ENCODE measurements around the gene PPP2R3A.

Gene PPP2R3A

DNA sequence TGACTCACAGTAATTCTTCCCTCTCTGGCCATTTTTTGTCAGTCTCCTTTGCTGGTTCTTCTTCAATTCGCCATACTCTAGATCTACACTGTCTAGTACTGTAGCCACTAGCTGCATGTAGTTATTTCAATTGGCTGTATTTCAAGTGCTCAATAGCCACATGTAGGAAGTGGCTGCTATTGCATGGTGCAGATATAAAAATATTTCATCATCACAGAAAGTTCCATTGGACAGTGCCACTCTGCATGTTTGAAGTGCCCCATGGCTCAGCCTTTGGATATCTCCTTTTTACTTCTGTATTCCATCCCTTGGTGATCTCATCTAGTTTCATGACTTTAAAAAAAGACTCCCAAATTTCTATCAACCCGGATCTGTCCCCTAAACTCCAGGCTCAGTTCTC is 22.1 kb downstream of the PPP2R3A start:
- 91 to 100% methylated on average over 2 of the region's 2 CpGs for WGBS, 2 experiments
- H3K27me3 ChIP-seq (ENCODE audit: control insufficient read depth, insufficient read depth, low read length, poor library complexity, severe bottlenecking), result no peaks in the 10 kb centered on the region
- H3K27ac ChIP-seq (ENCODE audit: insufficient read depth, low read depth, low read length, poor library complexity, severe bottlenecking), result no peak overlapping the region
- H3K4me3 ChIP-seq (ENCODE audit: insufficient read depth, low read depth, low read length), result no peak overlapping the region
- H3K36me3 ChIP-seq (ENCODE audit: control insufficient read depth, insufficient read depth, low read length), result no peaks in the 10 kb centered on the region
- H3K4me1 ChIP-seq (ENCODE audit: control insufficient read depth, insufficient read depth, low read length), result no peaks in the 10 kb centered on the region
- H3K9me3 ChIP-seq (ENCODE audit: control insufficient read depth, low read length), result no peaks in the 10 kb centered on the region

DNA sequence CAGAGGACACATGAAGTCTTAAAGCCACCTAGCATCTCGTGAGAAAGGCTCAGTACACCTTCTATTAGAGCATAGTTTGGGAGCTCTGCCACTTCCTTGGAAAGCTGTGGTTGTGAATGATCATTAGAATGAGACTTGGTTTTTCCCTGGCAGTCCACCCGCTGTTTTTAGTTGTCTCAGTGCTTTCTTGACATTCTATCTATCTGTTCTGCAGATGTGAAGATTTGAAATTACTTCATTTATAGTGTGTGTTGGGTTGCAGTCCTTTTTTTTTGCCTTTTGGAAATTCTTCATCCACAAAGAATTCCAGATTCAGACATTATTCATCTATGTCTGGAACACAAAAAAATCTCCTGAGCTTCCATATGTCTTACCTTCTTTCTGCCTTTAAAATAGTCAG is 23.7 kb downstream of the PPP2R3A start:
- no peaks in the 10 kb centered on the region for H3K27me3 ChIP-seq (ENCODE audit: control insufficient read depth, insufficient read depth, low read length, poor library complexity, severe bottlenecking)
- no peaks in the 10 kb centered on the region for H3K36me3 ChIP-seq (ENCODE audit: control insufficient read depth, insufficient read depth, low read length)
- H3K4me3 ChIP-seq (ENCODE audit: insufficient read depth, low read depth, low read length), result no peak overlapping the region
- no peaks in the 10 kb centered on the region for H3K9me3 ChIP-seq (ENCODE audit: control insufficient read depth, low read length)
- H3K4me1 ChIP-seq (ENCODE audit: control insufficient read depth, insufficient read depth, low read length), result no peaks in the 10 kb centered on the region
- 79 to 81% methylated on average over 2 of the region's 2 CpGs for WGBS, 2 experiments
- H3K27ac ChIP-seq (ENCODE audit: insufficient read depth, low read depth, low read length, poor library complexity, severe bottlenecking), result no peak overlapping the region

DNA sequence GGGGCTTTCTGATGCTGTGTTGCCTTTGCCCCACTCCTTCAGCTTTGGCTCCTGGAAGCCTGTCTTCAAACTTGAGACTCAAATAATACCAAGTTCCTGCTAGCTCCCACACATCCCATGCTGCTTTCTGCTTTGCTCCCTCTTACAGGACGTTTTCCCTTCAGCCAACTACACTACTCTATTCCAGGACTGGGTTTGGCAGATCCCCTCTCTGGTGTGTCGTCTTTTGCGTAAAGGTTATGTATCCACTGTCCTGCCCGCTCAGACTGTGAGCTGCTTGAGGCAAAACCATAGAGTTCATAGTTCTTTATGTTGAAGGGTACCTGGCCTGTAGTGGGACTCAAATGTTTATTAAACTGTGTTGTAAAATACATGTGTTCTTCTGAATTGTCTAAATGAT is 25.4 kb downstream of the PPP2R3A start:
- Histone ChIP-seq H3K27me3 (ENCODE audit: control insufficient read depth, insufficient read depth, low read length, poor library complexity, severe bottlenecking) (no peaks in the 10 kb centered on the region), H3K36me3 (ENCODE audit: control insufficient read depth, insufficient read depth, low read length) (no peaks in the 10 kb centered on the region), H3K4me1 (ENCODE audit: control insufficient read depth, insufficient read depth, low read length) (no peaks in the 10 kb centered on the region), H3K27ac (ENCODE audit: insufficient read depth, low read depth, low read length, poor library complexity, severe bottlenecking) (no peak overlapping the region), H3K4me3 (ENCODE audit: insufficient read depth, low read depth, low read length) (no peak overlapping the region), H3K9me3 (ENCODE audit: control insufficient read depth, low read length) (no peaks in the 10 kb centered on the region)
- 87 to 94% methylated on average over 4 of the region's 4 CpGs for WGBS, 2 experiments

DNA sequence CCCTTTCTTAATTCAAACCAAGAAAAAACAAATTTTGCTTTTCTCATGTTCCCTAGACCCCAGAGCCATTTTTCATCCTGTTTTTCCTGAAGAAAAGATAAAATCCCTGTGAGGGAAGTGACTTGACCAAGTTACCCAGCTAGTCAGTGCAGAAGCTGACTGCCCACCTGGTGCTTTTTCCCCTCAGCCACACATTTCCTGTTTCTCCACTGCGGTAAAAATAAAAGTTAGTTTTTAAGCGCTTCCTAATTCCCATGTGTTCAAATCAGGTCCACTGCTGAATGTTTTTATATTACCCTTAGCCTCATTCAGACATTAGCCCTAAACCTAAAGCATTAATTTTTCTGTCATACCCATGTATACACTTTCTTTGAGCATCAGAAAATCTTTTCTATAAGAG is 26.1 kb downstream of the PPP2R3A start:
- Histone ChIP-seq H3K36me3 (ENCODE audit: control insufficient read depth, insufficient read depth, low read length) (no peaks in the 10 kb centered on the region), H3K4me1 (ENCODE audit: control insufficient read depth, insufficient read depth, low read length) (no peaks in the 10 kb centered on the region), H3K9me3 (ENCODE audit: control insufficient read depth, low read length) (no peaks in the 10 kb centered on the region), H3K27me3 (ENCODE audit: control insufficient read depth, insufficient read depth, low read length, poor library complexity, severe bottlenecking) (no peaks in the 10 kb centered on the region), H3K27ac (ENCODE audit: insufficient read depth, low read depth, low read length, poor library complexity, severe bottlenecking) (no peak overlapping the region), H3K4me3 (ENCODE audit: insufficient read depth, low read depth, low read length) (no peak overlapping the region)
- 93 to 94% methylated on average over 2 of the region's 2 CpGs for WGBS, 2 experiments

DNA sequence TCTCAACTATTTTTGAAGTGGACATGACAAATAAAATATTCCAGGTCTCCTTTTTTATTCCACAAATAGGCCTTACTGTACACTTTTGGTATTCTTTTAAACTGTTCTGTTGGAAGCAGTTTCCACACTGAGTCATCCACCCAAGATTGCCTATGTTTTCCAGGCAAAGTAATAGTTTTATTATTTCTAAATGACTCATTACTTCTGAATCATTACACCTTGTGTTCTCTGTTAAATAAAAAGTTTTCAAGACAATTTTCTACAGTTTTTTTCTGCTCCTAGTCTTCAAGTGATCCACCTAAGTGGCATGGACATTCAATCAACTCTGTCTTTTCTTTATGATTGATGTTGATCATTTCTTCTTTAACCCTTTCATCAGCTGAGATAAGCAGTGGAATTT is 26.5 kb downstream of the PPP2R3A start:
- Histone ChIP-seq H3K9me3 (ENCODE audit: control insufficient read depth, low read length) (no peaks in the 10 kb centered on the region), H3K27me3 (ENCODE audit: control insufficient read depth, insufficient read depth, low read length, poor library complexity, severe bottlenecking) (no peaks in the 10 kb centered on the region), H3K4me3 (ENCODE audit: insufficient read depth, low read depth, low read length) (no peak overlapping the region), H3K4me1 (ENCODE audit: control insufficient read depth, insufficient read depth, low read length) (no peaks in the 10 kb centered on the region), H3K36me3 (ENCODE audit: control insufficient read depth, insufficient read depth, low read length) (no peaks in the 10 kb centered on the region), H3K27ac (ENCODE audit: insufficient read depth, low read depth, low read length, poor library complexity, severe bottlenecking) (no peak overlapping the region)

DNA sequence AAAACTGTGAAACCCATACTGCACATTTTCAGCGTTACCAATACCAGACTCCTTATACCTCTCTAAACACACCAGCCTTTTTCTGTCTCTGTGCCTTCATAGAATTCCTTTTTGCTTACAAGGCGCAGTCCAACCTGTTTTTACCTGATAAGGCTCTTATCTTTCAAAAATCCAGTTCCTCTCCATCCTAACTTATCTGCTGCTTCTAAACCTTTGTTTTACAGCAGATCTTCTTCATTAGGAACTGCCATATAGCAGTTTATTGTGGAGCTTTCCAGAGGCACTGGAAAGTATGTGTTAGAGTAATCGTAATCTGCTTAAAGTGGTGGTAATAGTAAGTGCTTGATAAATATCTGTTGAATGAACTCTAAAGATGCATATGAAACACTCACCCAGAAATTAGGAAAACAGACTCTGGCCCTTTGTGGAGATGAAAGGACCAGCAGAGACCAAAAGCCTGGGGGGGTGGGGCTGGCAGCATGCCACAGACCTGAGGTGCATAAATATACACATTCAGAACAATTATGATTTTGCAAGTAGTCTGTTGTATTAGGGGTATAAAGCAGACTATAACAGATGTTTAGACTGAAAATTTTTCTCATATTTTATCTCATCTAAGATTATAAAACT is 29.3 kb downstream of the PPP2R3A start:
- no peak overlapping the region for H3K27ac ChIP-seq (ENCODE audit: insufficient read depth, low read depth, low read length, poor library complexity, severe bottlenecking)
- H3K4me1 ChIP-seq (ENCODE audit: control insufficient read depth, insufficient read depth, low read length), result peaks cover 5% of the 10 kb centered on the region

DNA sequence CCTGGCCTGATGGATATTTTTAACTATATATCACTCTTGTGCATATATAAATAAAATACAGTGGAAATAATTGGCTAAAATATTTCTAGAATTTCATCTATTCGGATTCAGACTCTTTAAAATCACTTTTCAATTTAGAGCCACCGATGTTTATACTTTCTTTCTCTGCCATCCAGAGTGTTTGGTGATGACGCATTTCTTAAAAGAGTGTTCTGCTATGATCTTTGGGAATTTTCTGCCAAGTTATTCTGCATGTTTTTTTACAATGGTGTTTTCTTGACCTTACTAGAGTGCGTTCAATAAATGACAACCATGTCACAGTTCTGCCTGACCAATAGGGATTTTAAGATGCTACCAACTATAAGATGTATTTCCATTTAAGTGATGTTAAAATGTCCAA is 30.2 kb downstream of the PPP2R3A start:
- Histone ChIP-seq H3K27ac (ENCODE audit: insufficient read depth, low read depth, low read length, poor library complexity, severe bottlenecking) (no peak overlapping the region), H3K36me3 (ENCODE audit: control insufficient read depth, insufficient read depth, low read length) (no peaks in the 10 kb centered on the region), H3K4me1 (ENCODE audit: control insufficient read depth, insufficient read depth, low read length) (peaks cover 5% of the 10 kb centered on the region), H3K4me3 (ENCODE audit: insufficient read depth, low read depth, low read length) (no peak overlapping the region), H3K27me3 (ENCODE audit: control insufficient read depth, insufficient read depth, low read length, poor library complexity, severe bottlenecking) (no peaks in the 10 kb centered on the region), H3K9me3 (ENCODE audit: control insufficient read depth, low read length) (no peaks in the 10 kb centered on the region)
- 90 to 98% methylated on average over 4 of the region's 4 CpGs for WGBS, 2 experiments

More for the DNA sequence above, 29.3 kb downstream of the PPP2R3A start:
- Histone ChIP-seq H3K36me3 (ENCODE audit: control insufficient read depth, insufficient read depth, low read length) (no peaks in the 10 kb centered on the region), H3K4me3 (ENCODE audit: insufficient read depth, low read depth, low read length) (no peak overlapping the region), H3K27me3 (ENCODE audit: control insufficient read depth, insufficient read depth, low read length, poor library complexity, severe bottlenecking) (no peaks in the 10 kb centered on the region), H3K9me3 (ENCODE audit: control insufficient read depth, low read length) (no peaks in the 10 kb centered on the region)
- 93 to 95% methylated on average over 3 of the region's 3 CpGs for WGBS, 2 experiments

DNA sequence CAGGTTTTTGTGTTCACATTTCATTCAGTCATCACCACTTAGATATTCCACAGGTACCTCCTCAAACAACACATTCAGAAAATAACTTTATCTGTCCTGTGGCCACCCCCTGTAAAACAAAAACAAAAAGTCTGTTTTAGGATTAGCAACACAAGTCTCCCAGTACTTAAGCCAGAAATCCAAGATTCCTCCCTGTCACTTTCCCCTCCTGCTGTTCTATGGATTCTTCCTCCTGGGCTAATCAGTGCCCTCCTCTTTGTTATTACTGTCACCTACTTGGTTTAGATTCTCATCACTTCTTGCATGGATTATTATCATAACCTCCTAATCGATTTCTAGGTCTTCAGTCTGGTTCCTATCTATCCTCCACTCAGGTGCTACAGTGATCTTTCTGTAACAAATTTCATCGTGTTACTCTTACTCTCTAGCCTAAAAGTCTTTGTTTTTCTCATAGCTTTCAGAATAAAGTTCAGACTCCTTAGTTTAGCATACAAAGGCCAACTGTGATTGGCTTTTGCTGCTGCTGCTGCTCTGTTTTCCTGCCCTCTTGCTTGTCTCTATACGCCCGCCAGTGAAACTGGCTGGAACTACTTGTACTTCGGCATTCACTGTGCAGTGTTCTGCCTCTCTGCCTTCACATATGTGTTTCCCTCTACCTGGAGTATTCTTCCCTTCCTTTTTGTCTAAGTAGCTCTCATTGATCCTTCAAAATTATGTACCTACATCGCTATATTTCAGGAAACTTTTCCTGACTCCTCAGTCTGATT is 32.2 kb downstream of the PPP2R3A start:
- 82 to 84% methylated on average over 6 of the region's 6 CpGs for WGBS, 2 experiments
- Histone ChIP-seq H3K36me3 (ENCODE audit: control insufficient read depth, insufficient read depth, low read length) (no peaks in the 10 kb centered on the region), H3K27ac (ENCODE audit: insufficient read depth, low read depth, low read length, poor library complexity, severe bottlenecking) (peak overlapping the region; percentile 9), H3K27me3 (ENCODE audit: control insufficient read depth, insufficient read depth, low read length, poor library complexity, severe bottlenecking) (no peaks in the 10 kb centered on the region), H3K4me1 (ENCODE audit: control insufficient read depth, insufficient read depth, low read length) (peaks cover 5% of the 10 kb centered on the region), H3K4me3 (ENCODE audit: insufficient read depth, low read depth, low read length) (no peak overlapping the region), H3K9me3 (ENCODE audit: control insufficient read depth, low read length) (no peaks in the 10 kb centered on the region)

DNA sequence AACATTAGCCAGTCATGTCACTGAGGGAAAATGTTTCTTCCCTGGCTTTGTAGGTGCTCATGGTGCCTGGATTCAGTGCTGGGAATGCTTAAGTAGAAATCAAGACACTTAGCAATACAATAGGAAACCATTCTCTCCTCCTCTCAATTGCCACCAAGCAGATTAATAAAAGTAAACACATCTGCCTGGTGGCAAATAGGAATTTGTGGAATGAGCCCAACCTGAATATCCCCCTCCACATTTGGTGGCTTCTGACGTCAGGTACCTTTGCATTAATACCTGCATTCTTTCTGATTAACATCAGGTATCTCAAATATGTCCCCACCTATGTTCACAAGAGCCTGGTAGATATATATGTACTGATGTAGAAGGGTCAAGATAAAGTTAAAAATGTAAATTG is 42.7 kb downstream of the PPP2R3A start:
- Histone ChIP-seq H3K36me3 (ENCODE audit: control insufficient read depth, insufficient read depth, low read length) (no peaks in the 10 kb centered on the region), H3K27ac (ENCODE audit: insufficient read depth, low read depth, low read length, poor library complexity, severe bottlenecking) (no peak overlapping the region), H3K4me3 (ENCODE audit: insufficient read depth, low read depth, low read length) (no peak overlapping the region), H3K4me1 (ENCODE audit: control insufficient read depth, insufficient read depth, low read length) (no peaks in the 10 kb centered on the region), H3K27me3 (ENCODE audit: control insufficient read depth, insufficient read depth, low read length, poor library complexity, severe bottlenecking) (no peaks in the 10 kb centered on the region), H3K9me3 (ENCODE audit: control insufficient read depth, low read length) (no peaks in the 10 kb centered on the region)
- WGBS, 2 experiments, result 88 to 100% methylated on average over 1 of the region's 1 CpG

DNA sequence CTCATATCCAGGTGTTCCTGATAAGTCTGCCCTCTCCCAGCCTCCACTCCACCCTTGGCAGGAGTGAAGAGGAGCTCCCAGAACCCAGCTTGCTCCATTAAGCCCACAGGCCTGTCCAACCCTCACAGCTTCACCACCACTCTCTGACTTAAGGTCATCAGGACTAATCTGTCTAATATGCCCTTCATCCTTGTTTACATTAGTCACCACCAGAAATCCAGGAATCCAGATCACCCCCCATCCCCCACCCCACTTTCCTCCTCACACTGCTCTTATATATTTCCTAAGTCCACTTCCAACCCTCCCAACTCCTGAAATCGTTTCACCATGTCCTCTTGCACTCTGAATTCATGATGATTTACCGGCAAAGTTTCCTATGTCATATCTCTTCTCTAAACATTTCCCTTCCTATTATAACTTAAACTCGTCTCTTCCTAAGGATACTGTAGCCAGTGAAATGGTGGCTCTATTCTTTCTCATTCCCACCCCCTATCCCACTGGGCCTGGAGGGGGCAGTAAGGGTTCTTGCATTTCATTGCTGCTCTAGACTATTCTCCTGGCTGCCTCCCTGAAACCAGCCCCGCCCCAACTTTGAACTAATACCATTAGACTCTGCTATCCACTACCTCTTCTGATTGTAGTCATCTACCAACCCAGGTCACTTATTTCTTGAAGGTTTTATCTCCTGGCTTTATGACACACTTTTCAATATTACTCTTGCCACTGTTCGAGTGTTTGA is 43.4 kb downstream of the PPP2R3A start:
- WGBS, 2 experiments, result 92 to 93% methylated on average over 5 of the region's 5 CpGs
- Histone ChIP-seq H3K27ac (ENCODE audit: insufficient read depth, low read depth, low read length, poor library complexity, severe bottlenecking) (no peak overlapping the region), H3K4me1 (ENCODE audit: control insufficient read depth, insufficient read depth, low read length) (no peaks in the 10 kb centered on the region), H3K4me3 (ENCODE audit: insufficient read depth, low read depth, low read length) (no peak overlapping the region), H3K36me3 (ENCODE audit: control insufficient read depth, insufficient read depth, low read length) (no peaks in the 10 kb centered on the region), H3K9me3 (ENCODE audit: control insufficient read depth, low read length) (no peaks in the 10 kb centered on the region), H3K27me3 (ENCODE audit: control insufficient read depth, insufficient read depth, low read length, poor library complexity, severe bottlenecking) (no peaks in the 10 kb centered on the region)
